ENCODE data around the gene ETFA.

DNA sequence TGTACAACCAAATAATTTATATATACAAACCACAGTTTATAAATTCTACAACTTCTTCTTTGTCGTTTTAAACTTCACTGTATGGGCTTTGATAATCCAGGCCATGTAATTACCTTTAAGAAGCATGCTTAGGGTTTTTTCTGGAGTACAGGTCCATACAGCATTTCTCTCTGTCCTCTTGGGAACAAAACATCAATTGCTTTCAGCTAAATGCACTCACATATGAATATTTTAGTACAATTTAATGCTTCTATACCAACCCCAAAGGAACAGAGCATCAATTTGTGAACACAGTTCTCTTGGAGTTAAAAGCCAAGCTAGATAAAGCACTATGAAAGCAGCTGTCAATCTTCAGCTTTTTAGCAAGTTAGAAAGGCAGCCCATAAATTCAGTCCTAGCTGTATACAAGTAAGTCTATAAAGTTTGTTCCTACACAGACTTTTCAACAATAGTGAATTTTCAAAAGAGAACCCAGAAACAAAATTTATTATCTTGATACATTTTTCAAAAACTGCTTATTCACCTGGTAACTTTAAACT, 66.1 kb downstream of the ETFA start:
- TF ChIP-seq, protein P1, sequence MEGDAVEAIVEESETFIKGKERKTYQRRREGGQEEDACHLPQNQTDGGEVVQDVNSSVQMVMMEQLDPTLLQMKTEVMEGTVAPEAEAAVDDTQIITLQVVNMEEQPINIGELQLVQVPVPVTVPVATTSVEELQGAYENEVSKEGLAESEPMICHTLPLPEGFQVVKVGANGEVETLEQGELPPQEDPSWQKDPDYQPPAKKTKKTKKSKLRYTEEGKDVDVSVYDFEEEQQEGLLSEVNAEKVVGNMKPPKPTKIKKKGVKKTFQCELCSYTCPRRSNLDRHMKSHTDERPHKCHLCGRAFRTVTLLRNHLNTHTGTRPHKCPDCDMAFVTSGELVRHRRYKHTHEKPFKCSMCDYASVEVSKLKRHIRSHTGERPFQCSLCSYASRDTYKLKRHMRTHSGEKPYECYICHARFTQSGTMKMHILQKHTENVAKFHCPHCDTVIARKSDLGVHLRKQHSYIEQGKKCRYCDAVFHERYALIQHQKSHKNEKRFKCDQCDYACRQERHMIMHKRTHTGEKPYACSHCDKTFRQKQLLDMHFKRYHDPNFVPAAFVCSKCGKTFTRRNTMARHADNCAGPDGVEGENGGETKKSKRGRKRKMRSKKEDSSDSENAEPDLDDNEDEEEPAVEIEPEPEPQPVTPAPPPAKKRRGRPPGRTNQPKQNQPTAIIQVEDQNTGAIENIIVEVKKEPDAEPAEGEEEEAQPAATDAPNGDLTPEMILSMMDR (IDR thresholded peaks at IDR 0.05 in 4 of 5, conservative IDR thresholded peaks at IDR 0.05 in 1 of 5) = no peak
- TF ChIP-seq POLR2A (IDR thresholded peaks at IDR 0.05) = no peak

Data from gastrocnemius medialis (tissue), 4 donors.